Dedifferentiated amniotic fluid mesenchymal stem cell (primary cell): ENCODE results near the gene PKIG.
"Not testable (repeated sequence)": the region's sequence is repeated elsewhere in the genome, so short reads cannot be mapped to it uniquely, and the experiment has no call there.

Source experiments
- DNase-seq: peaks from one replicate; pipeline ENCODE4 v3.0.0-alpha.2; 2016; ENCODE audit errors: extremely low spot score

PKIG gene

DNA sequence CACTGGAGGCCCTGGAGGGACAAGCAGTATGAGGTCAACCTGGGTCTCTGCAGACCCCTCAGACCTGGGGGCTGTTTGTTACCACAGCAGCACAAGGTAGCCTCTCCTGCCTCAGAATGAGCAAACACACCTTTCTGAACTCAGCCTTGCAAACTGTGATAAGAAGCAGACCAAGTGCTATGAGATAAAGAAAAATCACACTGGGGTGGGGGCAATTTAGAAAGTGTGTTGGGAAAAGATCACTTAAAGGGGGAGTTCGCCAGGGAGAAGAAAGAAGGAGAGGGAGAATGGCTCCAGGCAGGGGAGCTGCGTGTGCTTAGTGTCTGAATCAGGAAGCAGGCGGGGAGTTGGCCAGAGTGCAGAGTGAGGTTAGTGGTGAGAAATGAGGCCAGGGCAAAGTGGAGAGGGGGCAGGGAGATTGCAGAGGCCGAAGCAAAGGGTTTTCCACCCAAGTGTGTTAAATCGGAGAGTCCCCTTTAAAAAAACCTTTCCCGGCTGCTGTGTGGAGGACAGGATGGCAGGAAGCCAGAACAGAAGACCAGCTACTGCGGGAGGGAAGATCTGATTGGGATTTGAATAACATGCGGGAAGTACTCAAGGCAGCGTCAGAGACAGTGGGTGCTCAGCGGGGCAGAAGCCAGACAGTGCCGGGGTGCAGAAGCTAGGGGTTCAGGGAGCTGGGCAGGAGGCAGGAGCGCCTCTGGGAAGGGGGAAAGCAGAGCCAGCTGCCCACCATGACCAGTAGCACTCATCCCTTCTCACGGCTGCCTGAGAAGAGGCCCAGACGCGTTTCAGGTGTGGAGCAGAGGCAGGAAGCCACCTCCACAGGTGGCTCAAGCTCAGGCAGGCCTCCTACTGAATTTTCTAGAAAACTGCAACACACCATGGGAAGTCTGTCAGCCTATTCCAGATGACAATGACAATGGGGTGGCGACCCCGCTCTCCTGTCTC is 60.1 kb downstream of the PKIG start:
- peak; percentile 23 for DNase-seq

GRCh38 chr20:44643154-44643519 is 60.8 kb downstream of the PKIG start:
- no peak for DNase-seq

DNA sequence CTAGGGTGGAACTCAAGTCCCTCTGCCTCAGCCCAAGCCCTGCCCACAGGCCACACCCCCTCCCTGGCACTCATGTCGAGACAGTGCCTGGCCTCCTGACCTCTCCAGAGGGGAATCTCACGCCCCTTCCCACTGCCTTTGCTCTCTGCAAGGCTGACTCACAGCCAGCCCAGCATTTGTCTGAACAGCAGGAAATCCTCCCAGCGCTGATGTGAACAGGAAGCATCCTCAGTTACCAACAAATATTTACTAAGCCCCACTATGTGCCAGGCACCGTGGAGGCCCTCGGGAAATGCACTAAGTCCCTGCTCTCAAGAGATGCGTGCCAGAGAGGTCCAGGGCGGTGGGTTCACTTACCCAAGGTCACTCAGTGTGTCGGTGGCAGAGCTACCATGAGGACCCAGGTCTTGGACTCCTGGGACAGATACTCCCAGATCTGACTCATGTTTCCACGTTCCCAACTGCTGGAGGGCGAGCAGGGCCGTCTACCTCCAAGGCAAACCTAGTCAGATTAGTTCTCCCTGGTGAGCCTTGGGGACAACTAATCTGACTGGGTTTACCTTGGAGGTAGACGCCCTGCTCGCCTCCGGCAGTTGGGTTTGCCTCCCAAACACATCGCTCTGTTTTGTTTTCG is 61.3 kb downstream of the PKIG start:
- peak; percentile 35 for DNase-seq

- DNase-seq, result no peak
These were observed 61.8 kb downstream of the PKIG start for GRCh38 chr20:44644230-44644617.

DNA sequence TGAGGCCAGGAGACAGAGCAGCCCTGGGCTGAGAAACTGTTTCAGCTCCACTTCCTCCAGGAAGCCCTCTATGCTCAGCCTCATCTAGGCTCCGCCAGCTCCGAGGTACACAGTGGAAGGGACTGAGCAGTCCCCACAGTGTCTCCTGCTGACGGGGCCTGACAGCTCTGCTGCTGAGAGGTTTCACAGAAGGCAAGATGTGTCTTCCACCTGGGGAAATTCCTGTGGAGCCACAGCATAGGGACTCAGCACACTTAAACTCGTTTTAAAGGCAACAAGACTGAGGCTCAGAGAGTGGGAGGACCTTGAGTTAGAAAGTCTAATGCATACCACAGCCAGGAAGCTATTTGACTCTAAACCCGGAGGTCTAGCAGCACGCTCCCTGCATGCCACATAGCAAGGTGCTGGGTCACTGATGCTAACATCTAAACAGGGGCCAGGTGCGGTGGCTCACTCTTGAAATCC is 62.3 kb downstream of the PKIG start:
- DNase-seq, result no peak

GRCh38 chr20:44646023-44646640 is 63.8 kb downstream of the PKIG start:
- DNase-seq, result no peak

GRCh38 chr20:44646641-44647274 is 64.4 kb downstream of the PKIG start:
- no peak for DNase-seq

GRCh38 chr20:44648068-44648467 is 65.7 kb downstream of the PKIG start:
- DNase-seq, result no peak

GRCh38 chr20:44648579-44648978 is 66.2 kb downstream of the PKIG start:
- no peak for DNase-seq

DNA sequence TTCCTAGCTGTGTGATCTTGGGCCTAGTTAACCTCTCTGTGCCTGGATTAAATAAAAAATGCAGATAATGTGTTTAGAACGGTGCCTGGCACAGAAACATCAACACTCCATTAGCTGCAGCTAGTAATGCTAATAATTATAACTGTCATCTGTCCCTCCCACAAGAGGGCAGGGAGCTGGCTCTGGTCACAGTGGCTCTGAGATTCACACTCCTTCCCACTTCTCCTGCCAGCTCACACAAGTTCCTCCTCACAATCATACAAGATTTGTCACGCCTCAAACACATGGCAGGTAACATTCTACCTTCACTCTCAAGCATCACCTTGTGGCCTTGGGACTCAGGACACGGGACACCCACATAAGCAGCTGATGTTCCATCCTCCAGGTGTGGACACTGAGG is 66.7 kb downstream of the PKIG start:
- no peak for DNase-seq

DNA sequence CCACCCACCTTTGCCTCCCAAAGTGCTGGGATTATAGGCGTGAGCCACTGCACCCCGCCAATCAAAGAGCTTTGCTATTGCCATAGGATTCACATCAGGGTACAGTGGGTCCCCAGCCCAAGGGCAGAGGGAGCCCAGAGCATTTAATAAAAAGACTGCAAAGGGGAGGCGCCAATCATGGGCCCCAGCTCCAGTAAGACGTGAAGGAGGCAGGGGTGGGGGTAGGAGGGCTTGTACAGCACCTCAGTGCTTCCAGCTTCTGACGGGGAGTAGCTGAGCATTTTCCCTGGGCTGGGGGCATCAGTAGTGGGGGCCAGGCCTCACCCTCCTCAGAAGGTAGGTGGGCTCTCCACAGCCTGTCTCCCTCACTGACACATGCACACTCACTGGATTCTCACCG is 67.6 kb downstream of the PKIG start:
- DNase-seq, result no peak

DNA sequence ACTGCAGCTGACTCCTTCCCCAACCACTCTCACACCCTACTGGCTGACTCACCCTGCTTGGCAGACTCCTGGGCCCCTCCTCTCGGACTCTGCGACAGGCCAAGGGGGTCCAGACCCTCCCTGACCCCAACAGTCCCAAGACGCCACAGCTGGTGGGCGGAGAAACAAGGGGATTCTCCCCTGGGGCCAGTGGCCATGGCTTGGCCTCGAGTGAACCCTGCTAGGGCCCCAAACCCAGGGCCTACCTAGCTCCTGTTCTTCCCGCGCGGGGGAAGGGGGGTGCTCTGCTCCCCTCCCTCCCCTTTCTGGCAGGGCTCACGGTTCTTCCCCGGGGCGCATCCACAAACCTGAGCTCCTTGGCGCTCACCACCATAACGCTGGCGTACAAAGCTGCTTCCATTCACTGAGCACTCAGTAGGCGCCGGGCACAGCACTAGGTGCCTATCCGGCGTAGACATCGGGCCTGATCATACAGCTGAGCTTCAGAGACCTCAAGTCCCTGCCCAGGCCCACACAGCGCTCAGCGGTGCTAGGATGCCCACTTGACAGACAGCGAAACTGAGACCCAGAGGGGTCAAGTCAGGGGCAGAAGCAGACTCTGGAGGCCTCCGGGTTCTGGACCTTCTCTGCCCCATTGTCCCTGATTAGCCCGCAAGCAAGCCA is 68.5 kb downstream of the PKIG start:
- no peak for DNase-seq

- no peak for DNase-seq
These were observed 69.0 kb downstream of the PKIG start for GRCh38 chr20:44651434-44651683.

GRCh38 chr20:44651684-44652423 is 69.5 kb downstream of the PKIG start, which contains the start of gene ADA:
Gene ADA, minus strand, starts transcription at chr20:44651699. Its CDS starts 92 bp downstream, at chr20:44651607.
- DNase-seq, result no peak

- no peak for DNase-seq
These were observed 71.2 kb downstream of the PKIG start for GRCh38 chr20:44653546-44653945.

GRCh38 chr20:44654210-44654609 is 71.8 kb downstream of the PKIG start:
- DNase-seq, result not testable (repeated sequence)

GRCh38 chr20:44656448-44656847 is 74.1 kb downstream of the PKIG start:
- DNase-seq, result no peak

- DNase-seq, result no peak
These were observed 75.5 kb downstream of the PKIG start for GRCh38 chr20:44657875-44658274.

- no peak for DNase-seq
These were observed 76.4 kb downstream of the PKIG start for GRCh38 chr20:44658810-44659209.

DNA sequence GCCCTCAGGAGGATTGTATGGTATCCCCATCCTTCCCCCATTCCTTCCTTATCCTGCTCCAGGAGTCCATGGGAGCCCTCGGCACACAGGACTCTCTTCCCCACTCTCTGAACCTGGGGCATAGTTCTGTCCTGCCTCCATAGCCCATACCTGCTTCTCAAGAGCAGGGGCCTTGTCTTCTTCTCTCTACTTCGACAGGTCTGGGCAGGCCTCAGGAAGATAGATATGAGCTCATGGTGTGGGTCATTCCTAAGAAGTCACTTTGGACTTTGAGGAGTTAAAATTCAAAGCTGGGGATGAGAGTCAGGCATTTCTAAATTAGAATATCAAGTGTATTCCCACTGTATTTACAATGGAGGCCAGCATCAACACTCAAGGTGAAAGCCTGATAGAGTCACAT is 77.6 kb downstream of the PKIG start:
- no peak for DNase-seq

- no peak for DNase-seq
These were observed 78.2 kb downstream of the PKIG start for GRCh38 chr20:44660581-44660980.
